Tibial artery (tissue), 4 donors: ENCODE data around the gene SCN1A.

Source experiments
- DNase-seq, 2 donors: peaks; one replicate each; pipeline ENCODE4 v3.0.0-alpha.2; 2019
- H3K27ac ChIP-seq, 2 donors: fragments of 200-600 bp; sonication (generic) in 1 of 2; 1 replicate in 1 of 2; 2 replicates in 1 of 2; pipeline ENCODE4 v1.5.1; 2018 to 2019; ENCODE audit warnings: mild to moderate bottlenecking in 1 of 2
- H3K27me3 ChIP-seq, 2 donors: fragments of 200-600 bp; sonication (generic) in 1 of 2; one replicate each; pipeline versions ENCODE4 v1.5.1 to v1.6.0; 2016 to 2019
- H3K36me3 ChIP-seq, 3 donors: fragments of 200-600 bp; sonication (generic) in 2 of 3; one replicate each; pipeline ENCODE4 v1.5.1; 2016 to 2019; ENCODE audit warnings: mild to moderate bottlenecking in 2 of 3
- H3K4me1 ChIP-seq, 4 donors: fragments of 200-600 bp; sonication (generic) in 2 of 4; 1 replicate in 3 of 4; 2 replicates in 1 of 4; pipeline ENCODE4 v1.5.1; 2016 to 2019
- H3K4me3 ChIP-seq, 2 donors: fragments of 200-600 bp; sonication (generic) in 1 of 2; 1 replicate in 1 of 2; 2 replicates in 1 of 2; pipeline ENCODE4 v1.5.1; 2018 to 2019; ENCODE audit warnings: mild to moderate bottlenecking in 2 of 2
- H3K9me3 ChIP-seq, 3 donors: fragments of 200-600 bp; sonication (generic) in 1 of 3; one replicate each; pipeline ENCODE4 v1.5.1; 2016 to 2019
- intact Hi-C: fragments of 100-400 bp; cut with DNase I; formaldehyde crosslinking; loops from one replicate; pipeline ENCODE4 v1.15.0; 2023; ENCODE audit warnings: low total_unique reads
- TF ChIP-seq, protein P1 (sequence below), 2 experiments: fragments of 200-600 bp in 1 of 2; fragments of 450-650 bp in 1 of 2; IDR thresholded peaks; one replicate each; pipeline ENCODE4 v1.5.1; 2017 to 2019; ENCODE audit warnings: antibody characterized with exemption in 2 of 2, mild to moderate bottlenecking in 1 of 2, moderate library complexity in 1 of 2

The SCN1A gene

DNA sequence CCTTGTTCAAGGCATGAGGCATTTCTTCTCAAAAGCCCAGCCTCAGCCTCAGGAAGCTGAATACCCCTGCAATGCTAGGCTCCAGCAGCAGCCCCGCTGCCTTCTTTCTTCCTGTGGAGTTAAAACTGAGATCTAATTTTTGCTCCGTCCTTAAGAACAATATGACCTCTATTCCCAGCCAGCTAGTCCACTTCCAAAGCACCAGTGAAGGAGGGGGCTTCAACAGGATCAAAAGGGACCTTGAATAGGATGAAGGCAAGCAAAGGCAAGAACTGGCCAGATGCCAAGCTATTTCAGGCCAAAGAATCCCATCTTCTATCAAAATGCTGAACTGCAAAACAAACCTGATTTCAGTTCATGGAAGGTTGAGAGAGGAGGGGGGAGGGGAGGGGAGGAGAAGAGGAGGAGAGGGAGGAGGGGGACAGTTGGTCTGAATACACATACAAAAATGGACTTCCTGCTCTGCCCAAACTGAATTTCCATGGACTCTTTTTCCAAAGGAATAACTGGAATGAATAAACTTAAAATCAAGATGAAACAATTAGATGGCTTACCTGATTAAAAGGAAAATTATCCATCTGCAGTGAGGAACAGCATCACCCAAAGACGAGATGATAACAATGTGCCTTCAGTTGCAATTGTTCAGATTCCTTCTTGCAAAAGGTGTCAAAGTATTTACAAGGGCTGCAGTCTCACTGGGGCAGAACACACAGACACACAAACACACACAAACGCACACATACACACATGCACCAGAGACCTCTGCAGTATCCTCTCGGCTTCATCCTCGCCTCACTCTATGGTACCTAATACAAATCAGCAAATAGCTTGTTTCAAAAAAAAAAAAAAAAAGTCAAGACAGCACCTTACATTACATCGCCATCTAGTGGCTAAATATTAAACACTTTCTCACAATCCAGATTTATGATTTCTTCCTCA lies at the start of gene SCN1A:
Gene SCN1A (minus strand): TSS at position 804 of the 939 bp plus-strand sequence. CDS start 54,399 bp downstream, outside the sequence.
- Histone ChIP-seq H3K4me1 (peaks cover 0 to 6% (median 2%) of the 10 kb centered on the region in 4 donors), H3K9me3 (no peaks in the 10 kb centered on the region), H3K4me3 (no peak within 1 kb of the TSS), H3K27me3 (peaks cover 0 to 4% of the 10 kb centered on the region in 2 donors), H3K36me3 (no peaks in the 10 kb centered on the region), H3K27ac (no peak within 1 kb of the TSS)
- TF ChIP-seq, protein P1, sequence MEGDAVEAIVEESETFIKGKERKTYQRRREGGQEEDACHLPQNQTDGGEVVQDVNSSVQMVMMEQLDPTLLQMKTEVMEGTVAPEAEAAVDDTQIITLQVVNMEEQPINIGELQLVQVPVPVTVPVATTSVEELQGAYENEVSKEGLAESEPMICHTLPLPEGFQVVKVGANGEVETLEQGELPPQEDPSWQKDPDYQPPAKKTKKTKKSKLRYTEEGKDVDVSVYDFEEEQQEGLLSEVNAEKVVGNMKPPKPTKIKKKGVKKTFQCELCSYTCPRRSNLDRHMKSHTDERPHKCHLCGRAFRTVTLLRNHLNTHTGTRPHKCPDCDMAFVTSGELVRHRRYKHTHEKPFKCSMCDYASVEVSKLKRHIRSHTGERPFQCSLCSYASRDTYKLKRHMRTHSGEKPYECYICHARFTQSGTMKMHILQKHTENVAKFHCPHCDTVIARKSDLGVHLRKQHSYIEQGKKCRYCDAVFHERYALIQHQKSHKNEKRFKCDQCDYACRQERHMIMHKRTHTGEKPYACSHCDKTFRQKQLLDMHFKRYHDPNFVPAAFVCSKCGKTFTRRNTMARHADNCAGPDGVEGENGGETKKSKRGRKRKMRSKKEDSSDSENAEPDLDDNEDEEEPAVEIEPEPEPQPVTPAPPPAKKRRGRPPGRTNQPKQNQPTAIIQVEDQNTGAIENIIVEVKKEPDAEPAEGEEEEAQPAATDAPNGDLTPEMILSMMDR (IDR thresholded peaks at IDR 0.05) = peak; percentile 41 to 47
- intact Hi-C loops = loop anchor here (5.0 kb wide), 1 partner anchor 175 kb away; the partner anchor contains the start of gene TTC21B
- no peak for DNase-seq

DNA sequence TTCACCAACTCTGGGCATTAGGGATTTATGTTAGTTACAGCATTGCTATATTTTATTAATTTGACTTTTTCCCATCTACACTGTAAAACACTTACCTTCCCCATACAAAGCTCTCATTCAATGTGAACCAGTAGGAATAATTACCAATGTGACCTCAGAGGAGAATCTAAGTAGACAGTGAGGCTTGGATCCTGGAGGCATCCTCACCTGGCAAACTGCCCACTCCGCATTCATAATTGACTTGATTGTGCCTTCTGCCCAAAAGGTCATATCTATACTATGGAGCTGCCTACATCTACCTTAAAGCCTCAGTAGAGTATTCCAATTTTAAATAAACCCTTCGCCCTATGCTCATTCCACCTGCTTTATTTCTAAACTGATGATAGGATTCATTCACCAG lies 45.4 kb upstream of the SCN1A start:
- TF ChIP-seq, protein P1 (IDR thresholded peaks at IDR 0.05) = no peak
- Histone ChIP-seq H3K4me3 (no peak overlapping the region), H3K36me3 (no peaks in the 10 kb centered on the region), H3K4me1 (no peaks in the 10 kb centered on the region), H3K9me3 (no peaks in the 10 kb centered on the region), H3K27me3 (peaks cover 0 to 5% of the 10 kb centered on the region in 2 donors), H3K27ac (no peak overlapping the region)
- no peak for DNase-seq
- intact Hi-C loops = no loop called here

DNA sequence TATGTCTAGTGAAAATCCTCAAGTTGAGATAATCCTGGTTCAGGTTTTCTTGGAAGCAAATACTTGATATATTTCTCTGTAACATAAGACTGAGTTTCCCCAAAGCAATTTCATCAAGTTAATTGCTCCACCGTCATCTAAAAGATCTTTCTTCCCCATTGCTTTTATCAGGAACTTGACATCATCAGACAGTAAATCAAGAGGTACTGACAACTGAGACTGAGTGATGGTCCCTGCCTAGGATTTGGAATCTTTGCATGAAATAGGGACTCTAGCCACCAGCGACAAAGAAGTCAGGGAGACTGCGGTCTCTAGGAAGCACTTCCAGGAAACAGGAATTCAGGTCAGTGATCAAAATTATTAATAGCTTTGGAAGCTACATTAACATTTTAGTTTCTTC lies 43.4 kb upstream of the SCN1A start:
- Histone ChIP-seq H3K27me3 (peaks cover 0 to 5% of the 10 kb centered on the region in 2 donors), H3K9me3 (no peaks in the 10 kb centered on the region), H3K4me1 (no peaks in the 10 kb centered on the region), H3K36me3 (no peaks in the 10 kb centered on the region), H3K4me3 (no peak overlapping the region), H3K27ac (no peak overlapping the region)
- TF ChIP-seq, protein P1 (IDR thresholded peaks at IDR 0.05) = no peak
- no peak for DNase-seq
- intact Hi-C loops = no loop called here

DNA sequence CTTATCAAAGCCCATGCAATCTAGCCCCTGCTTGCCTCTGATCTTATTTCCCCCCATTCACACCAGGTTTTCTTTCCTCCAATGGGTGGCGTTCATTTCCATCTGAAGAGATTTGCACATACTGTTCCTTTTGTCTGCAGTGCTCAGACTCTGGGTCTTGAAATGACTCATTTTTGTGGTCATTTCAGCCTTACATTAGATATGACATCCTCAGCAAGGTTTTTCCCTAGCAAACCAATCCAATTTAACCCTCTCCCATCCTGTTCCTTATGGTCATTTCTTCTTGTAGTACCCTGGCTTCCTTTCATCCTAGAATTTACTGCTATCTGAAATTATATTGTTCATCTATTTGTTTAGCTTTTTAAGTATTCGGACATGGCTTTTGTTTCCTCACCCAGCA lies 42.5 kb upstream of the SCN1A start:
- Histone ChIP-seq H3K4me1 (no peaks in the 10 kb centered on the region), H3K27me3 (peaks cover 0 to 5% of the 10 kb centered on the region in 2 donors), H3K27ac (no peak overlapping the region), H3K9me3 (no peaks in the 10 kb centered on the region), H3K4me3 (no peak overlapping the region), H3K36me3 (no peaks in the 10 kb centered on the region)
- TF ChIP-seq, protein P1 (IDR thresholded peaks at IDR 0.05) = no peak
- DNase-seq = no peak
- intact Hi-C loops = no loop called here

DNA sequence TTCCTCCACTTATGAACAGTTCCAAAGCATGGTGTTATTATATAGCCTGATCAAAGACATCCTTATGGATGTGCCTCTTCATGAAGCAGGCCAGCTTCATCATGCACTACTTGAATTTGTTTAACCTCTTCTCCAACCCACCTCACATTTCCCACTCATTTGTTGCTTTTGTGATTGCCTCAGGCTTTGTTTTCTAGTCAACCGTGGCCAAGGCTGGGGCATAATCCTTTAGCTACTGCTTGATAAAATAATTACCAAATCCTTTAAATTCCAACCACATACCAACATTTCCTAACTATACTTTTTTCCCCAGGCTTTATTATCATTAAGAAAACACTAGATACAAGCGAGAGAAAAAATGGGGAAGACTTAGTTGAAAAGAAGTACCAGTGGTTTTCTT lies 39.6 kb upstream of the SCN1A start:
- intact Hi-C loops = no loop called here
- TF ChIP-seq, protein P1 (IDR thresholded peaks at IDR 0.05) = no peak
- DNase-seq = no peak
- no peak overlapping the region for H3K4me3 ChIP-seq
- H3K36me3 ChIP-seq = no peaks in the 10 kb centered on the region
- H3K4me1 ChIP-seq = no peaks in the 10 kb centered on the region
- H3K27ac ChIP-seq = no peak overlapping the region
- H3K27me3 ChIP-seq = peaks cover 0 to 5% of the 10 kb centered on the region in 2 donors
- H3K9me3 ChIP-seq = no peaks in the 10 kb centered on the region
